ENCODE data around the gene RGS13.

The RGS13 gene

GRCh38 chr1:192635939-192636338 is at the start of gene RGS13:
TSS of gene RGS13 (plus strand) at chr1:192636147. CDS start at chr1:192644335, 8,188 bp downstream.
- no peak for TF ChIP-seq CTCF (IDR thresholded peaks at IDR 0.05; ENCODE audit: low read depth, low read length, missing control alignments)
- no peak within 1 kb of the TSS for H3K4me3 ChIP-seq (ENCODE audit: low read depth, low read length)
- no peak for DNase-seq (ENCODE audit: low read depth)

- DNase-seq (ENCODE audit: low read depth): no peak
- TF ChIP-seq CTCF (IDR thresholded peaks at IDR 0.05; ENCODE audit: low read depth, low read length, missing control alignments): no peak
- H3K4me3 ChIP-seq (ENCODE audit: low read depth, low read length): no peak overlapping the region
Observed at GRCh38 chr1:192587386-192588266, 48.3 kb upstream of the RGS13 start.

- TF ChIP-seq CTCF (IDR thresholded peaks at IDR 0.05; ENCODE audit: low read depth, low read length, missing control alignments): no peak
- no peak for DNase-seq (ENCODE audit: low read depth)
- H3K4me3 ChIP-seq (ENCODE audit: low read depth, low read length): no peak overlapping the region
Observed at GRCh38 chr1:192588546-192588945, 47.4 kb upstream of the RGS13 start.

GRCh38 chr1:192589813-192590212 is 46.1 kb upstream of the RGS13 start:
- no peak for DNase-seq (ENCODE audit: low read depth)
- TF ChIP-seq CTCF (IDR thresholded peaks at IDR 0.05; ENCODE audit: low read depth, low read length, missing control alignments): no peak

GRCh38 chr1:192592517-192592916 is 43.4 kb upstream of the RGS13 start:
- no peak for TF ChIP-seq CTCF (IDR thresholded peaks at IDR 0.05; ENCODE audit: low read depth, low read length, missing control alignments)
- DNase-seq (ENCODE audit: low read depth): no peak
- H3K4me3 ChIP-seq (ENCODE audit: low read depth, low read length): no peak overlapping the region

More at GRCh38 chr1:192589813-192590212, 46.1 kb upstream of the RGS13 start:
- no peak overlapping the region for H3K4me3 ChIP-seq (ENCODE audit: low read depth, low read length)

GRCh38 chr1:192592981-192593708 is 42.8 kb upstream of the RGS13 start:
- no peak for TF ChIP-seq CTCF (IDR thresholded peaks at IDR 0.05; ENCODE audit: low read depth, low read length, missing control alignments)
- no peak for DNase-seq (ENCODE audit: low read depth)
- no peak overlapping the region for H3K4me3 ChIP-seq (ENCODE audit: low read depth, low read length)
